Left ventricle myocardium inferior (tissue), 1 donor: ENCODE measurements around the gene BIVM. TPM values are rescaled to one million over a fixed set of nuclear protein-coding genes. Genes with fewer than 3 reads are reported as not detected.

Source experiments
- DNase-seq: peaks from one replicate; pipeline ENCODE4 v3.0.0-alpha.2; 2020
- H3K27ac ChIP-seq: fragments of 200-600 bp; replicated peaks from 2 replicates; pipeline ENCODE4 v1.8.0; 2021
- H3K27me3 ChIP-seq: fragments of 200-600 bp; 2 replicates; pipeline ENCODE4 v1.8.0; 2021; ENCODE audit warnings: low read depth
- H3K36me3 ChIP-seq: fragments of 200-600 bp; 2 replicates; pipeline ENCODE4 v1.8.0; 2021
- H3K4me1 ChIP-seq: fragments of 200-600 bp; 2 replicates; pipeline ENCODE4 v1.8.0; 2021
- H3K4me3 ChIP-seq: fragments of 200-600 bp; 2 replicates; pipeline ENCODE4 v1.8.0; 2021; ENCODE audit warnings: mild to moderate bottlenecking, moderate library complexity
- H3K9me3 ChIP-seq: fragments of 200-600 bp; replicated peaks from 2 replicates; pipeline ENCODE4 v1.8.0; 2021
- intact Hi-C: fragments of 100-400 bp; cut with micrococcal nuclease; formaldehyde crosslinking; loops from one replicate; pipeline ENCODE4 v1.11.0; 2022
- total RNA-seq: library from RNA; stranded (reverse); fragmentation: NEBNext Ultra II Directional; extraction: Animal tissue kit (Norgen Biotek cat#: 25700); gene quantifications from one replicate; pipeline ENCODE4 v1.2.1, GENCODE V29; 2021
- TF ChIP-seq, protein P1 (sequence below): fragments of 200-600 bp; IDR thresholded peaks from 2 replicates; pipeline ENCODE4 v1.8.0; 2021; ENCODE audit warnings: antibody characterized with exemption, mild to moderate bottlenecking, borderline replicate concordance
- donor health status: DM: no; HTN: yes; CAD: no; lungs with severe emphysema.

BIVM gene
- total RNA-seq, 1 donor from 2014 or later = 37.5 TPM

DNA sequence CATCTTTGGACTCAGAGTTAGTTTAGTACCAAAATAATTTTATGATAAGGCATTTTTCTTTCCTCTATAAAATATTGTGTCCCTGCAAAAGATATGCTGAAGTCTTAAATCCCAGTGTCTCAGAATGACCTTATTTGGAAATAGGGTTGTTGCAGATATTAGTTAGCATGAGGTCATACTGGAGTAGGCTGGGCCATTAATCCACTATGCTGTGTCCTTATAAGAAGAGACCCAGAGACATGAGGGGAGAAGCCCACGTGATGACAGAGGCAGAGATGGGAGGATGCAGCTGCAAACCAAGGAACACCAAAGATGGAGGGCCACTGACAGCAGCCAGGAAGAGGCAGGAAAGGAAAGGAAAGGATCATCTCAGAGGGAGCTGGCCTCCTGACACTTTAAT lies 6.5 kb upstream of the BIVM start:
- DNase-seq = no peak
- Histone ChIP-seq H3K4me3 (no peak overlapping the region), H3K36me3 (peaks cover 54% of the 10 kb centered on the region), H3K27me3 (no peaks in the 10 kb centered on the region), H3K9me3 (no peaks in the 10 kb centered on the region), H3K27ac (no peak overlapping the region), H3K4me1 (no peaks in the 10 kb centered on the region)
- TF ChIP-seq, protein P1, sequence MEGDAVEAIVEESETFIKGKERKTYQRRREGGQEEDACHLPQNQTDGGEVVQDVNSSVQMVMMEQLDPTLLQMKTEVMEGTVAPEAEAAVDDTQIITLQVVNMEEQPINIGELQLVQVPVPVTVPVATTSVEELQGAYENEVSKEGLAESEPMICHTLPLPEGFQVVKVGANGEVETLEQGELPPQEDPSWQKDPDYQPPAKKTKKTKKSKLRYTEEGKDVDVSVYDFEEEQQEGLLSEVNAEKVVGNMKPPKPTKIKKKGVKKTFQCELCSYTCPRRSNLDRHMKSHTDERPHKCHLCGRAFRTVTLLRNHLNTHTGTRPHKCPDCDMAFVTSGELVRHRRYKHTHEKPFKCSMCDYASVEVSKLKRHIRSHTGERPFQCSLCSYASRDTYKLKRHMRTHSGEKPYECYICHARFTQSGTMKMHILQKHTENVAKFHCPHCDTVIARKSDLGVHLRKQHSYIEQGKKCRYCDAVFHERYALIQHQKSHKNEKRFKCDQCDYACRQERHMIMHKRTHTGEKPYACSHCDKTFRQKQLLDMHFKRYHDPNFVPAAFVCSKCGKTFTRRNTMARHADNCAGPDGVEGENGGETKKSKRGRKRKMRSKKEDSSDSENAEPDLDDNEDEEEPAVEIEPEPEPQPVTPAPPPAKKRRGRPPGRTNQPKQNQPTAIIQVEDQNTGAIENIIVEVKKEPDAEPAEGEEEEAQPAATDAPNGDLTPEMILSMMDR = no peak
- intact Hi-C loops = loop anchor here (10.0 kb wide), 1 partner anchor 198 kb away; the partner anchor contains the start of gene TPP2

DNA sequence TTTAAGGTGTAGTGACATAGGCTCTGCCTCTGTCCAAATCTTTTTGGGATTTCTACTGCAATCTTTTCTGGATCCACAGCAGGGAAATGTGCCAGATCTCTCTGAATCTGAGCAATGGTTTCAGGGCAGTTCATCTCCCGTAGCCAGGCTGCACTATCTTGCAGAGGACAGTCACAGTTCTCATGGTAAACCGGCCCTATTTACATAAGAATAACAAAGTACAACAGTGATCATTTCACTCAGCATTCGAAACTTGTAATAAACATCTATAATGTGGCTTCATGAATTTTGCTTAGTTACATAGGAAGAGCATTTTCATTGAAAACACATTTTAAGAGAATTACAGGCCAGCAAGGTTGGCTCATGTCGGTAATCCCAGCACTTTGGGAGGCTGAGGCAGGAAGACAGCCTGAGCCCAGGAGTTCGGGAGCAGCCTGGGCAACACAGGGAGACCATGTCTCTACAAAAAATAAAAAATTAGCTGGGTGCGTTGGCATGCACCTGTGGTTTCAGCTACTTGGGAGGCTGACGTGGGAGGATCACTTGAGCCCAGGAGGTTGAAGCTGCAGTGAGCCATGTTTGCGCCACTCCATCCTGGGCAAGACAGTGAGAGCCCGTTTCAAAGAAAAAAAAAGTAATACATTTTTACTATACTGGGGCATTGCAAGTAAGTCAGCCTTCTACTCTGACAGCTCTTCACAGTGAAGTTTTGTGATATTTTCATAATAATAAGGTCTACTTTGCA lies 5.1 kb upstream of the BIVM start:
- Histone ChIP-seq H3K27me3 (no peaks in the 10 kb centered on the region), H3K4me1 (peaks cover 12% of the 10 kb centered on the region), H3K36me3 (peaks cover 40% of the 10 kb centered on the region), H3K4me3 (no peak overlapping the region), H3K27ac (no peak overlapping the region), H3K9me3 (no peaks in the 10 kb centered on the region)
- DNase-seq = no peak
- TF ChIP-seq, protein P1 = no peak
- intact Hi-C loops = loop anchor here (10.0 kb wide), 1 partner anchor 199 kb away; the partner anchor contains the start of gene TPP2

DNA sequence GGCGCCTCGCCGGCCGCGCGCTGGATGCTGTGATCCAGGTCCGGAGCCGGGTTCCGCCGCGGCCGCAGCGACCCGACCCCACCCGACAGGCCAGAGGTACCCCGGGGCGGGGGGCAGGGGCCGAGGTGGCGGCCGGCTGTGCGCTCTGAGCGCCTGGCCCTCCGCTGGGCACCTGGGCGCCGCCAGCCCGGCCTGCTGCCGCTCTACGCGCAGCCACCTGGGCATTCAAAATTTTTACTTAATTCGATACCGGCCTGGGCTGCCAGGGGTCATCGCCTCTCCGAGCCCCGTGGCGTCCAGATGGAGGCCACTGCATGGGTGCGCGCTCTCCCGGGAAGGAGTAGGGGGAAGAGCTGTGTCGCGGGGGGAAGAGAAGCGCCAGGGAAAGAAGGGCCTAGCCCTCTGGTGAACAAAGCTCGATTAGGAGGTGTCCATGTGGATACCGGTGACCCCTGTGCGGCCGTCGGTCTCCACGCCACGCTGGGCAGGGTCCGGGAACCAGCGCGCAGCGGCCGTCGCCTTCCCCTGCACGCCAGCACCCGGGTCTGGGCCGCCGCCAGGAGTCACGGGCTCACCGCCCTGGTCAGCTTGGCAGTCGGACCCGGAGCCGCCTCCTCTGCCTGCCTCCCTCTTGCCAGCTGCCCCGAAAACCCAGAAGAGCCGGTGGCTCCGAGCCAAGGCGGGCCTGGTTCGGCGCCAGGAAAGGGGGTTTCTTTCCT lies 666 bp downstream of the BIVM start:
- H3K27me3 ChIP-seq = no peaks in the 10 kb centered on the region
- H3K27ac ChIP-seq = peak overlapping the region; percentile 95
- peak; percentile 26 for DNase-seq
- TF ChIP-seq, protein P1 = no peak
- intact Hi-C loops = loop anchor here (10.0 kb wide), 1 partner anchor 205 kb away; the partner anchor contains the start of gene TPP2
- peaks cover 6% of the 10 kb centered on the region for H3K36me3 ChIP-seq
- H3K9me3 ChIP-seq = no peaks in the 10 kb centered on the region
- H3K4me3 ChIP-seq = peak overlapping the region; percentile 92
- peaks cover 63% of the 10 kb centered on the region for H3K4me1 ChIP-seq

DNA sequence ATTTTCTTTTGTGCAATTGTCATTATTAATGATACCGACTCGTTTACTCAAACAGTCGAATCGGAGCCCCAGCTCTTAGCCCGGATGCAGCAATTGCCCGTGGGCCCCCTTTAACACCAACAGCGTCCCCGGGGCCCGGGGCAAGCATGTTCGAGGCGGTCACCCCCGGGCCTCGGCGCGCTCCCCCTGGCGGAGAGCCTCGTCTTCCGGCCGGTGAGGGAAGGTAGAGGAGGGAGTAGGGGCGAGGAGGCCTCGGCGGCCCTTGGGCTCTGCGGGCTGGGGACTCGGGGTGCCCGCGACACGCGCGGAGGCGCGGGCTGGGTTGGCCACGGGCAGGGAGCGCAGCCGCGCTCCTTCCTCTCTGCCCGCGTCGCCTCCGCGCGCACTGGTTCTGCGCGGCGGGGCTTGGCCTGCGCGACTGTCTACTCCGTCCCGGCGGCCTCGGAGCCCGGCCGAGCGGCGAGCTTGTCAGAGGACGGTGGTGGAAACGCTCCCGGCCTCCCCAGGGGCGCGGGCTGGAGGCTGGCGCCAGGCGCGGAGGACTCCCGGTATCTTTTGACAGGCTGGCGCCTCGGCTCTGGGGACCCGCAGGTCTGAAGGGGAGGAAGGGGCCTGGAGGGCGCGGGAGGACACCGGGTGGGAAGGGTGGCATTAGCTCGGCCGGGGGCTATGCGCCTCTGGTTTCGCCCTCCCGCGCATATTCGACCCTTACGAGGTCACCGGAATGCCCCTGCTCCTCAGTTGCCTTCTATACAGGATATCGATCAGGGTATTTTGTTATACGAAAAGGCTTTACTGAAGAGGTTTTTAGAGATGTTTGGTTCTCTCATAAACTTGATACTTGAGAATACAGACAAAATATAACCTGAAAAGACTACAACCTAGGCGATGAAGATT lies 1.5 kb downstream of the BIVM start:
- H3K9me3 ChIP-seq = no peaks in the 10 kb centered on the region
- H3K27me3 ChIP-seq = no peaks in the 10 kb centered on the region
- peak; percentile 86 for DNase-seq
- H3K36me3 ChIP-seq = peaks cover 6% of the 10 kb centered on the region
- peaks cover 68% of the 10 kb centered on the region for H3K4me1 ChIP-seq
- peak overlapping the region; percentile 95 for H3K27ac ChIP-seq
- intact Hi-C loops = no loop called here
- H3K4me3 ChIP-seq = peak overlapping the region; percentile 92
- TF ChIP-seq, protein P1 = peak; percentile 87

DNA sequence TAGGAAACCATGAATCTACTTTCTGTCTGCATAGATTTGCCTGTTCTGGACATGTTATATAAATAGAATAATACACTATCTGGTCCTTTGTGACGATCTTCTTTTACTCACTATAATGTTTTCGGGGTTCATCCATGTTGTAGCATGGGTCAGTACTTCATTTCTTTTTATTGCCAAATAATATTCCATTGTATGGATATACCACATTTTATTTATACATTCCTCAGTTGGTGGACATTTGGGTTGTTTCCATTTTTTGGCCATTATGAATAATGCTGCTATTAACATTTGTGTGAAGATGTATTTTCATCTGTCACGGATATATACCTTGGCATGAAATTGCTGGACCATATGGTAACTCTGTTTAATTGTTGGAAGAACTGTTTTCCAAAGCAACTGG lies 6.8 kb downstream of the BIVM start:
- intact Hi-C loops = no loop called here
- no peaks in the 10 kb centered on the region for H3K27me3 ChIP-seq
- no peak for DNase-seq
- peaks cover 8% of the 10 kb centered on the region for H3K9me3 ChIP-seq
- peaks cover 25% of the 10 kb centered on the region for H3K36me3 ChIP-seq
- H3K4me3 ChIP-seq = no peak overlapping the region
- H3K27ac ChIP-seq = no peak overlapping the region
- TF ChIP-seq, protein P1 = no peak
- H3K4me1 ChIP-seq = peaks cover 59% of the 10 kb centered on the region
